ENCODE results near the gene VPS18. TPM values are rescaled to one million over a fixed set of nuclear protein-coding genes. Genes with fewer than 3 reads are reported as not detected.

VPS18 gene
- total RNA-seq, 1 donor from 2014 or later = 25.6 TPM

- TF ChIP-seq CTCF (conservative IDR thresholded peaks at IDR 0.05) = no peak
- H3K4me1 Mint-ChIP-seq (ENCODE audit: unreplicated experiment) = peaks cover 12% of the 10 kb centered on the region
- H3K9me3 Mint-ChIP-seq = no peaks in the 10 kb centered on the region
- H3K27ac Mint-ChIP-seq = peak overlapping the region; percentile 98
- H3K27me3 Mint-ChIP-seq = peaks cover 28% of the 10 kb centered on the region
- peaks cover 11% of the 10 kb centered on the region for H3K36me3 Mint-ChIP-seq
- DNase-seq (ENCODE audit: extremely low spot score, unreplicated experiment) = no peak
- H3K4me3 Mint-ChIP-seq = peak overlapping the region; percentile 98
These were observed 46.9 kb upstream of the VPS18 start for GRCh38 chr15:40847223-40847961.

- H3K27me3 Mint-ChIP-seq = peaks cover 8% of the 10 kb centered on the region
- DNase-seq (ENCODE audit: extremely low spot score, unreplicated experiment) = no peak
- H3K27ac Mint-ChIP-seq = peak overlapping the region; percentile 86
- peak overlapping the region; percentile 60 for H3K4me3 Mint-ChIP-seq
- no peak for TF ChIP-seq CTCF (conservative IDR thresholded peaks at IDR 0.05)
- no peaks in the 10 kb centered on the region for H3K9me3 Mint-ChIP-seq
- H3K4me1 Mint-ChIP-seq (ENCODE audit: unreplicated experiment) = peaks cover 12% of the 10 kb centered on the region
- peaks cover 6% of the 10 kb centered on the region for H3K36me3 Mint-ChIP-seq
These were observed 43.6 kb upstream of the VPS18 start for GRCh38 chr15:40850576-40851112.

GRCh38 chr15:40852529-40852928 is 41.7 kb upstream of the VPS18 start:
- Mint-ChIP-seq H3K4me1 (ENCODE audit: unreplicated experiment) (peaks cover 15% of the 10 kb centered on the region), H3K4me3 (no peak overlapping the region), H3K36me3 (peaks cover 10% of the 10 kb centered on the region), H3K27me3 (no peaks in the 10 kb centered on the region), H3K27ac (no peak overlapping the region), H3K9me3 (no peaks in the 10 kb centered on the region)
- DNase-seq (ENCODE audit: extremely low spot score, unreplicated experiment) = no peak
- no peak for TF ChIP-seq CTCF (conservative IDR thresholded peaks at IDR 0.05)

- no peak for DNase-seq (ENCODE audit: extremely low spot score, unreplicated experiment)
- no peaks in the 10 kb centered on the region for H3K9me3 Mint-ChIP-seq
- no peak for TF ChIP-seq CTCF (conservative IDR thresholded peaks at IDR 0.05)
- H3K4me3 Mint-ChIP-seq = no peak overlapping the region
- peaks cover 12% of the 10 kb centered on the region for H3K36me3 Mint-ChIP-seq
- H3K4me1 Mint-ChIP-seq (ENCODE audit: unreplicated experiment) = peaks cover 17% of the 10 kb centered on the region
- no peaks in the 10 kb centered on the region for H3K27me3 Mint-ChIP-seq
- H3K27ac Mint-ChIP-seq = peak overlapping the region; percentile 36
These were observed 40.9 kb upstream of the VPS18 start for GRCh38 chr15:40853241-40853890.

- H3K36me3 Mint-ChIP-seq = peaks cover 12% of the 10 kb centered on the region
These were observed 40.1 kb upstream of the VPS18 start for GRCh38 chr15:40854161-40854560.

More at GRCh38 chr15:40854161-40854560, 40.1 kb upstream of the VPS18 start:
- Mint-ChIP-seq H3K9me3 (no peaks in the 10 kb centered on the region), H3K4me1 (ENCODE audit: unreplicated experiment) (peaks cover 25% of the 10 kb centered on the region), H3K4me3 (no peak overlapping the region), H3K27ac (peak overlapping the region; percentile 55), H3K27me3 (no peaks in the 10 kb centered on the region)
- TF ChIP-seq CTCF (conservative IDR thresholded peaks at IDR 0.05) = no peak
- DNase-seq (ENCODE audit: extremely low spot score, unreplicated experiment) = no peak

Data from type B pancreatic cell (in vitro differentiated cells).